Lower lobe of right lung (tissue), 2 donors: ENCODE measurements around the gene CDKN2C. TPM values are rescaled to one million over a fixed set of nuclear protein-coding genes. Genes with fewer than 3 reads are reported as not detected.

Experiments used
- ATAC-seq, 2 donors: fragments of 200-7000 bp; cut with Tn5 transposase; one replicate each; pipeline ENCODE4 v1.9.1; 2020 to 2022; ENCODE audit warnings: mild to moderate bottlenecking in 2 of 2, moderate library complexity in 2 of 2
- DNase-seq: peaks from one replicate; pipeline ENCODE4 v3.0.0-alpha.2; 2020
- H3K27ac ChIP-seq: fragments of 200-600 bp; one replicate; pipeline ENCODE4 v1.8.0; 2022
- H3K27me3 ChIP-seq: fragments of 200-600 bp; one replicate; pipeline ENCODE4 v1.8.0; 2022; ENCODE audit warnings: low read depth
- H3K36me3 ChIP-seq: fragments of 200-600 bp; one replicate; pipeline ENCODE4 v1.8.0; 2022; ENCODE audit warnings: mild to moderate bottlenecking
- H3K4me1 ChIP-seq: fragments of 200-600 bp; one replicate; pipeline ENCODE4 v1.8.0; 2022
- H3K4me3 ChIP-seq: fragments of 200-600 bp; one replicate; pipeline ENCODE4 v1.8.0; 2022; ENCODE audit warnings: mild to moderate bottlenecking
- H3K9me3 ChIP-seq: fragments of 200-600 bp; one replicate; pipeline ENCODE4 v1.8.0; 2022
- CTCF ChIP-seq: fragments of 200-600 bp; IDR thresholded peaks from one replicate; pipeline ENCODE4 v1.8.0; 2022; ENCODE audit warnings: antibody characterized with exemption, mild to moderate bottlenecking
- intact Hi-C: fragments of 100-400 bp; cut with DNase I; formaldehyde crosslinking; loops from one replicate; pipeline ENCODE4 v1.11.0; 2022
- total RNA-seq: library from RNA; stranded (reverse); fragmentation: NEBNext Ultra II Directional; extraction: Animal tissue kit (Norgen Biotek cat#: 25700); gene quantifications from one replicate; pipeline ENCODE4 v1.2.1, GENCODE V29; 2021
- donor health status: DM: no; HTN: yes; CAD: no; lungs with severe emphysema.

The CDKN2C gene
- total RNA-seq, 1 donor from 2014 or later = 9.2 TPM

- no peak for TF ChIP-seq CTCF
- Histone ChIP-seq H3K27ac (peak overlapping the region; percentile 86), H3K4me3 (peak overlapping the region; percentile 67), H3K9me3 (no peaks in the 10 kb centered on the region), H3K36me3 (no peaks in the 10 kb centered on the region), H3K27me3 (no peaks in the 10 kb centered on the region), H3K4me1 (peaks cover 10% of the 10 kb centered on the region)
- DNase-seq (no peak), ATAC-seq (no peak)
- intact Hi-C loops = no loop called here
Measured at GRCh38 chr1:50959303-50959912, 10.6 kb upstream of the CDKN2C start.

GRCh38 chr1:50959913-50960844 is 9.9 kb upstream of the CDKN2C start, which contains the start of gene FAF1:
FAF1 (minus strand) TSS chr1:50960267; CDS start chr1:50959811, 456 bp downstream.
- Histone ChIP-seq H3K4me1 (peaks cover 10% of the 10 kb centered on the region), H3K9me3 (no peaks in the 10 kb centered on the region), H3K27me3 (no peaks in the 10 kb centered on the region), H3K4me3 (peak within 1 kb of the TSS; percentile 67), H3K27ac (peak within 1 kb of the TSS; percentile 86), H3K36me3 (no peaks in the 10 kb centered on the region)
- ATAC-seq (peak; percentile 99 to 100), DNase-seq (peak; percentile 99)
- intact Hi-C loops = no loop called here
- TF ChIP-seq CTCF = peak; percentile 38

GRCh38 chr1:50964863-50965262 is 5.2 kb upstream of the CDKN2C start:
- intact Hi-C loops = no loop called here
- no peak for DNase-seq
- peaks cover 9% of the 10 kb centered on the region for H3K4me1 ChIP-seq
- H3K27me3 ChIP-seq = no peaks in the 10 kb centered on the region
- H3K9me3 ChIP-seq = no peaks in the 10 kb centered on the region
- TF ChIP-seq CTCF = no peak
- ATAC-seq = no peak
- no peak overlapping the region for H3K4me3 ChIP-seq
- H3K36me3 ChIP-seq = no peaks in the 10 kb centered on the region
- no peak overlapping the region for H3K27ac ChIP-seq

- no peaks in the 10 kb centered on the region for H3K27me3 ChIP-seq
- ATAC-seq = no peak
- TF ChIP-seq CTCF = no peak
- peak overlapping the region; percentile 98 for H3K27ac ChIP-seq
- DNase-seq = no peak
- H3K9me3 ChIP-seq = no peaks in the 10 kb centered on the region
- peaks cover 9% of the 10 kb centered on the region for H3K4me1 ChIP-seq
- peak overlapping the region; percentile 81 for H3K4me3 ChIP-seq
- no peaks in the 10 kb centered on the region for H3K36me3 ChIP-seq
- intact Hi-C loops = no loop called here
Measured at GRCh38 chr1:50966991-50967390, 3.1 kb upstream of the CDKN2C start.

- H3K4me3 ChIP-seq = peak overlapping the region; percentile 81
- no peak for DNase-seq
Measured at GRCh38 chr1:50967416-50968157, 2.5 kb upstream of the CDKN2C start.

More at GRCh38 chr1:50967416-50968157, 2.5 kb upstream of the CDKN2C start:
- H3K4me1 ChIP-seq = peaks cover 9% of the 10 kb centered on the region
- ATAC-seq = no peak
- intact Hi-C loops = no loop called here
- H3K36me3 ChIP-seq = no peaks in the 10 kb centered on the region
- H3K27me3 ChIP-seq = no peaks in the 10 kb centered on the region
- no peak for TF ChIP-seq CTCF
- H3K9me3 ChIP-seq = no peaks in the 10 kb centered on the region
- H3K27ac ChIP-seq = peak overlapping the region; percentile 98
